DND-41 (cell line): Measurements from ENCODE around the gene RNF157.

ENCODE experiments used
- ATAC-seq: fragments of 200-7000 bp; cut with Tn5 transposase; 3 replicates; pipeline ENCODE4 v1.9.1; 2021; ENCODE audit warnings: low read depth; ENCODE audit not compliant: insufficient read depth
- DNase-seq: peaks from one replicate; pipeline ENCODE4 v3.0.0-alpha.2; 2020
- H2AFZ ChIP-seq: 2 replicates; pipeline ENCODE4 v1.6.0; 2012; ENCODE audit warnings: low read depth, low read length
- H3K27ac ChIP-seq: 2 replicates; pipeline ENCODE4 v1.5.1; 2012; ENCODE audit warnings: low read length, inconsistent platforms
- H3K27me3 ChIP-seq: fragments of 200-600 bp; sonication (generic); 2 replicates; pipeline ENCODE4 v1.6.0; 2012; ENCODE audit warnings: low read length, mild to moderate bottlenecking, inconsistent platforms; ENCODE audit not compliant: insufficient read depth, poor library complexity
- H3K36me3 ChIP-seq: 2 replicates; pipeline ENCODE4 v1.5.1; 2012; ENCODE audit warnings: low read length, inconsistent platforms; ENCODE audit not compliant: insufficient read depth
- H3K4me1 ChIP-seq: 2 replicates; pipeline ENCODE4 v1.5.1; 2012; ENCODE audit warnings: mild to moderate bottlenecking, low read length; ENCODE audit not compliant: insufficient read depth
- H3K4me2 ChIP-seq: 2 replicates; pipeline ENCODE4 v1.6.0; 2012; ENCODE audit warnings: mild to moderate bottlenecking, moderate library complexity, low read length, inconsistent platforms; ENCODE audit not compliant: insufficient read depth
- H3K4me3 ChIP-seq, 2 experiments: fragments of 200-600 bp in 1 of 2; shearing (Covaris generic) in 1 of 2; 2 replicates each; pipeline ENCODE4 v1.5.1; 2012 to 2016; ENCODE audit warnings: inconsistent platforms in 2 of 2, low read length in 2 of 2, mild to moderate bottlenecking in 2 of 2, low read depth in 1 of 2, moderate library complexity in 1 of 2
- H3K79me2 ChIP-seq: 2 replicates; pipeline ENCODE4 v1.6.0; 2012; ENCODE audit warnings: low read length, inconsistent platforms; ENCODE audit not compliant: insufficient read depth
- H3K9ac ChIP-seq: 2 replicates; pipeline ENCODE4 v1.6.0; 2012; ENCODE audit warnings: low read depth, mild to moderate bottlenecking, inconsistent platforms, low read length, moderate library complexity
- H3K9me3 ChIP-seq: 2 replicates; pipeline ENCODE4 v1.5.1; 2012; ENCODE audit warnings: low read length, moderate library complexity, mild to moderate bottlenecking, inconsistent platforms; ENCODE audit not compliant: insufficient read depth, severe bottlenecking
- H4K20me1 ChIP-seq: 2 replicates; pipeline ENCODE4 v1.6.0; 2012; ENCODE audit warnings: low read length; ENCODE audit not compliant: insufficient read depth
- EZH2 ChIP-seq: IDR thresholded peaks from 3 replicates; pipeline ENCODE4 v1.6.1; 2012; ENCODE audit warnings: borderline replicate concordance, low read depth, mild to moderate bottlenecking, moderate library complexity, low read length, inconsistent platforms; ENCODE audit not compliant: severe bottlenecking
- TF ChIP-seq, protein P1 (sequence below): IDR thresholded peaks from 2 replicates; pipeline ENCODE4 v1.5.1; 2012; ENCODE audit warnings: borderline replicate concordance, low read length, moderate library complexity, mild to moderate bottlenecking; ENCODE audit not compliant: poor library complexity, severe bottlenecking; ENCODE audit errors: extremely low read depth

Gene RNF157

GRCh38 chr17:76161619-76162266, 78.5 kb downstream of the RNF157 start:
- Histone ChIP-seq H3K4me3 (no peak overlapping the region), H3K27ac (no peak overlapping the region), H3K9ac (no peak overlapping the region), H4K20me1 (no peaks in the 10 kb centered on the region), H3K4me1 (no peaks in the 10 kb centered on the region), H2AFZ (no peak overlapping the region), H3K27me3 (no peaks in the 10 kb centered on the region), H3K79me2 (no peaks in the 10 kb centered on the region), H3K36me3 (no peaks in the 10 kb centered on the region), H3K4me2 (no peak overlapping the region), H3K9me3 (no peaks in the 10 kb centered on the region)
- no peak for ATAC-seq
- TF ChIP-seq EZH2: no peak
- TF ChIP-seq, protein P1, sequence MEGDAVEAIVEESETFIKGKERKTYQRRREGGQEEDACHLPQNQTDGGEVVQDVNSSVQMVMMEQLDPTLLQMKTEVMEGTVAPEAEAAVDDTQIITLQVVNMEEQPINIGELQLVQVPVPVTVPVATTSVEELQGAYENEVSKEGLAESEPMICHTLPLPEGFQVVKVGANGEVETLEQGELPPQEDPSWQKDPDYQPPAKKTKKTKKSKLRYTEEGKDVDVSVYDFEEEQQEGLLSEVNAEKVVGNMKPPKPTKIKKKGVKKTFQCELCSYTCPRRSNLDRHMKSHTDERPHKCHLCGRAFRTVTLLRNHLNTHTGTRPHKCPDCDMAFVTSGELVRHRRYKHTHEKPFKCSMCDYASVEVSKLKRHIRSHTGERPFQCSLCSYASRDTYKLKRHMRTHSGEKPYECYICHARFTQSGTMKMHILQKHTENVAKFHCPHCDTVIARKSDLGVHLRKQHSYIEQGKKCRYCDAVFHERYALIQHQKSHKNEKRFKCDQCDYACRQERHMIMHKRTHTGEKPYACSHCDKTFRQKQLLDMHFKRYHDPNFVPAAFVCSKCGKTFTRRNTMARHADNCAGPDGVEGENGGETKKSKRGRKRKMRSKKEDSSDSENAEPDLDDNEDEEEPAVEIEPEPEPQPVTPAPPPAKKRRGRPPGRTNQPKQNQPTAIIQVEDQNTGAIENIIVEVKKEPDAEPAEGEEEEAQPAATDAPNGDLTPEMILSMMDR: no peak
- DNase-seq: no peak

GRCh38 chr17:76160896-76161528, 79.3 kb downstream of the RNF157 start:
- no peaks in the 10 kb centered on the region for H3K9me3 ChIP-seq
- ATAC-seq: no peak
- no peaks in the 10 kb centered on the region for H3K36me3 ChIP-seq
- no peak overlapping the region for H3K4me3 ChIP-seq
- H2AFZ ChIP-seq: no peak overlapping the region
- DNase-seq: no peak
- no peaks in the 10 kb centered on the region for H3K4me1 ChIP-seq
- H3K27ac ChIP-seq: no peak overlapping the region
- H3K79me2 ChIP-seq: no peaks in the 10 kb centered on the region
- no peak overlapping the region for H3K9ac ChIP-seq
- no peak overlapping the region for H3K4me2 ChIP-seq
- no peaks in the 10 kb centered on the region for H4K20me1 ChIP-seq
- no peaks in the 10 kb centered on the region for H3K27me3 ChIP-seq
- no peak for TF ChIP-seq EZH2
- TF ChIP-seq, protein P1: no peak

- H3K79me2 ChIP-seq: no peaks in the 10 kb centered on the region
- no peak for TF ChIP-seq EZH2
- H4K20me1 ChIP-seq: no peaks in the 10 kb centered on the region
- H3K9ac ChIP-seq: no peak overlapping the region
- no peak overlapping the region for H3K27ac ChIP-seq
- no peaks in the 10 kb centered on the region for H3K27me3 ChIP-seq
- no peak overlapping the region for H2AFZ ChIP-seq
- no peaks in the 10 kb centered on the region for H3K36me3 ChIP-seq
- no peaks in the 10 kb centered on the region for H3K4me1 ChIP-seq
- ATAC-seq: no peak
- no peak overlapping the region for H3K4me3 ChIP-seq
- DNase-seq: no peak
- H3K4me2 ChIP-seq: no peak overlapping the region
- no peaks in the 10 kb centered on the region for H3K9me3 ChIP-seq
Measured at GRCh38 chr17:76159157-76159556, 81.1 kb downstream of the RNF157 start.

GRCh38 chr17:76157759-76158158, 82.5 kb downstream of the RNF157 start:
- no peak overlapping the region for H2AFZ ChIP-seq
- ATAC-seq (no peak), DNase-seq (no peak)
- no peaks in the 10 kb centered on the region for H3K4me1 ChIP-seq
- H3K4me2 ChIP-seq: no peak overlapping the region
- H3K9ac ChIP-seq: no peak overlapping the region
- H3K9me3 ChIP-seq: no peaks in the 10 kb centered on the region
- H3K4me3 ChIP-seq: no peak overlapping the region
- H4K20me1 ChIP-seq: no peaks in the 10 kb centered on the region
- H3K79me2 ChIP-seq: no peaks in the 10 kb centered on the region
- TF ChIP-seq, protein P1: no peak
- no peak for TF ChIP-seq EZH2
- H3K27me3 ChIP-seq: no peaks in the 10 kb centered on the region
- H3K27ac ChIP-seq: no peak overlapping the region
- no peaks in the 10 kb centered on the region for H3K36me3 ChIP-seq
